Uterus (tissue), 2 donors: ENCODE measurements around the gene SLC4A1AP.

Source experiments
- POLR2A ChIP-seq, 2 donors: fragments of 450-650 bp; IDR thresholded peaks; one replicate each; pipeline ENCODE4 v1.6.1; 2016; ENCODE audit warnings: antibody characterized with exemption in 2 of 2, mild to moderate bottlenecking in 1 of 2, moderate library complexity in 1 of 2
- TF ChIP-seq, protein P1 (sequence below), 4 experiments: fragments of 200-600 bp in 2 of 4; fragments of 450-650 bp in 2 of 4; sonication (generic) in 2 of 4; IDR thresholded peaks; one replicate each; pipeline ENCODE4 v1.5.1; 2016 to 2019; ENCODE audit warnings: antibody characterized with exemption in 4 of 4, mild to moderate bottlenecking in 2 of 4, moderate library complexity in 1 of 4

DNA sequence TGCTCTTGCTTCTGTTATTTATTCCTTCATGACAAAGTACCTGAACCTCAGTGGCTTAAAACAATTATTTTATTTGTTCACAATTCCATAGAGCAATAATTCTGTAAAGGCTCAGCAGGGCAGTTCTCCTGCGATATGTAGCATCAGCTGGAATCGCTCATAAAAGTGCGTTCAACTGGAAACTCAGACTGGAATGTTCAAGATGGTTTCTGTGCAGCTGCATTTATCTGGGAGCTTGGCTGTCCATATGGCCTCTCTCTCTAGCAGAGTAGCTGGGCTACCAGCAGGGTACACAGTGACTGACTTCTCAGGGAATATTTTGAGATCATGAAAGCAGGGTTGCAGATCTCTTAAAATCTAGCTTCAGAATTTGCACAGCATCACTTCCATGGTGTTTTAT is 48.4 kb upstream of the SLC4A1AP start:
- TF ChIP-seq, protein P1, sequence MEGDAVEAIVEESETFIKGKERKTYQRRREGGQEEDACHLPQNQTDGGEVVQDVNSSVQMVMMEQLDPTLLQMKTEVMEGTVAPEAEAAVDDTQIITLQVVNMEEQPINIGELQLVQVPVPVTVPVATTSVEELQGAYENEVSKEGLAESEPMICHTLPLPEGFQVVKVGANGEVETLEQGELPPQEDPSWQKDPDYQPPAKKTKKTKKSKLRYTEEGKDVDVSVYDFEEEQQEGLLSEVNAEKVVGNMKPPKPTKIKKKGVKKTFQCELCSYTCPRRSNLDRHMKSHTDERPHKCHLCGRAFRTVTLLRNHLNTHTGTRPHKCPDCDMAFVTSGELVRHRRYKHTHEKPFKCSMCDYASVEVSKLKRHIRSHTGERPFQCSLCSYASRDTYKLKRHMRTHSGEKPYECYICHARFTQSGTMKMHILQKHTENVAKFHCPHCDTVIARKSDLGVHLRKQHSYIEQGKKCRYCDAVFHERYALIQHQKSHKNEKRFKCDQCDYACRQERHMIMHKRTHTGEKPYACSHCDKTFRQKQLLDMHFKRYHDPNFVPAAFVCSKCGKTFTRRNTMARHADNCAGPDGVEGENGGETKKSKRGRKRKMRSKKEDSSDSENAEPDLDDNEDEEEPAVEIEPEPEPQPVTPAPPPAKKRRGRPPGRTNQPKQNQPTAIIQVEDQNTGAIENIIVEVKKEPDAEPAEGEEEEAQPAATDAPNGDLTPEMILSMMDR (IDR thresholded peaks at IDR 0.05), result no peak
- no peak for TF ChIP-seq POLR2A (IDR thresholded peaks at IDR 0.05)
